SK-N-SH treated with all-trans-retinoic acid at 6 μM for 48 hours (cell line): ENCODE results near the gene OPRL1.

Source experiments
- ATAC-seq: fragments of 200-7000 bp; cut with Tn5 transposase; 3 replicates; pipeline ENCODE4 v1.9.1; 2020; ENCODE audit warnings: mild to moderate bottlenecking, moderate library complexity
- ARNTL ChIP-seq: fragments of 450-650 bp; formaldehyde crosslinking; IDR thresholded peaks from 2 replicates; pipeline ENCODE4 v1.5.0; 2020; ENCODE audit warnings: low read depth, mild to moderate bottlenecking, moderate library complexity, borderline replicate concordance
- BACH2 ChIP-seq: fragments of 250-450 bp; sonication (Bioruptor Pico); IDR thresholded peaks from 2 replicates; pipeline ENCODE4 v1.9.0; 2021; ENCODE audit warnings: mild to moderate bottlenecking, borderline replicate concordance
- CSDC2 ChIP-seq: fragments of 250-450 bp; sonication (Bioruptor Pico); IDR thresholded peaks from 2 replicates; pipeline ENCODE4 v1.5.0; 2020; ENCODE audit warnings: mild to moderate bottlenecking, moderate library complexity
- ESRRG ChIP-seq: fragments of 250-450 bp; sonication (Bioruptor Pico); IDR thresholded peaks from 2 replicates; pipeline ENCODE4 v1.6.1; 2021; ENCODE audit warnings: mild to moderate bottlenecking
- GLIS3 ChIP-seq: fragments of 250-450 bp; sonication (Bioruptor Pico); IDR thresholded peaks from 2 replicates; pipeline ENCODE4 v1.5.0; 2020; ENCODE audit warnings: mild to moderate bottlenecking, moderate library complexity
- ISL1 ChIP-seq: fragments of 250-450 bp; sonication (Bioruptor Pico); IDR thresholded peaks from 2 replicates; pipeline ENCODE4 v2.1.2; 2022; ENCODE audit warnings: mild to moderate bottlenecking, moderate library complexity
- OSR1 ChIP-seq: fragments of 250-450 bp; sonication (Bioruptor Pico); IDR thresholded peaks from 2 replicates; pipeline ENCODE4 v1.8.0; 2022; ENCODE audit warnings: moderate library complexity, mild to moderate bottlenecking, inconsistent platforms
- PPARA ChIP-seq: fragments of 250-450 bp; sonication (Bioruptor Pico); IDR thresholded peaks from 2 replicates; pipeline ENCODE4 v1.5.0; 2020; ENCODE audit warnings: mild to moderate bottlenecking, borderline replicate concordance
- RARB ChIP-seq: fragments of 250-450 bp; sonication (Bioruptor Pico); IDR thresholded peaks from 2 replicates; pipeline ENCODE4 v1.8.0; 2021; ENCODE audit warnings: mild to moderate bottlenecking, moderate library complexity
- SNAI2 ChIP-seq: fragments of 250-450 bp; sonication (Bioruptor Pico); IDR thresholded peaks from 2 replicates; pipeline ENCODE4 v1.5.0; 2020; ENCODE audit warnings: mild to moderate bottlenecking, moderate library complexity
- TCF4 ChIP-seq: fragments of 250-450 bp; sonication (Bioruptor Pico); IDR thresholded peaks from 2 replicates; pipeline ENCODE4 v1.8.0; 2021; ENCODE audit warnings: mild to moderate bottlenecking, moderate library complexity, borderline replicate concordance
- TOX ChIP-seq: fragments of 250-450 bp; sonication (Bioruptor Pico); IDR thresholded peaks from 2 replicates; pipeline ENCODE4 v1.8.0; 2021; ENCODE audit warnings: mild to moderate bottlenecking, moderate library complexity, borderline replicate concordance
- ZC3H10 ChIP-seq: fragments of 250-450 bp; sonication (Bioruptor Pico); IDR thresholded peaks from 2 replicates; pipeline ENCODE4 v1.5.1; 2021; ENCODE audit warnings: mild to moderate bottlenecking, moderate library complexity
- ZFP3 ChIP-seq: fragments of 250-450 bp; sonication (Bioruptor Pico); IDR thresholded peaks from 2 replicates; pipeline ENCODE4 v1.5.0; 2020; ENCODE audit warnings: mild to moderate bottlenecking, moderate library complexity
- ZNF565 ChIP-seq: fragments of 450-650 bp; formaldehyde crosslinking; conservative IDR thresholded peaks from 2 replicates; pipeline ENCODE4 v1.5.0; 2020; ENCODE audit warnings: low read depth, mild to moderate bottlenecking, moderate library complexity
- ZNF70 ChIP-seq: fragments of 450-650 bp; formaldehyde crosslinking; IDR thresholded peaks from 2 replicates; pipeline ENCODE4 v1.5.0; 2020; ENCODE audit warnings: mild to moderate bottlenecking, moderate library complexity
- ZNF8 ChIP-seq: fragments of 450-650 bp; formaldehyde crosslinking; IDR thresholded peaks from 2 replicates; pipeline ENCODE4 v1.5.0; 2020; ENCODE audit warnings: mild to moderate bottlenecking, moderate library complexity
- TF ChIP-seq, protein P1 (sequence below): fragments of 250-450 bp; sonication (Bioruptor Pico); IDR thresholded peaks from 2 replicates; pipeline ENCODE4 v1.8.0; 2021; ENCODE audit warnings: low read depth, mild to moderate bottlenecking, moderate library complexity, borderline replicate concordance
- TF ChIP-seq, protein P2 (sequence below): fragments of 250-450 bp; sonication (Bioruptor Pico); IDR thresholded peaks from 2 replicates; pipeline ENCODE4 v1.8.0; 2020; ENCODE audit warnings: mild to moderate bottlenecking, moderate library complexity, borderline replicate concordance
- TF ChIP-seq, protein P3 (sequence below): fragments of 250-450 bp; sonication (Bioruptor Pico); IDR thresholded peaks from 2 replicates; pipeline ENCODE4 v1.5.0; 2020; ENCODE audit warnings: mild to moderate bottlenecking, moderate library complexity
- TF ChIP-seq, protein P4 (sequence below): fragments of 250-450 bp; sonication (Bioruptor Pico); IDR thresholded peaks from 2 replicates; pipeline ENCODE4 v1.5.1; 2020; ENCODE audit warnings: low read depth, mild to moderate bottlenecking, moderate library complexity
- TF ChIP-seq, protein P5 (sequence below): fragments of 250-450 bp; sonication (Bioruptor Pico); IDR thresholded peaks from 2 replicates; pipeline ENCODE4 v1.5.1; 2021; ENCODE audit warnings: mild to moderate bottlenecking, moderate library complexity

The OPRL1 gene

DNA sequence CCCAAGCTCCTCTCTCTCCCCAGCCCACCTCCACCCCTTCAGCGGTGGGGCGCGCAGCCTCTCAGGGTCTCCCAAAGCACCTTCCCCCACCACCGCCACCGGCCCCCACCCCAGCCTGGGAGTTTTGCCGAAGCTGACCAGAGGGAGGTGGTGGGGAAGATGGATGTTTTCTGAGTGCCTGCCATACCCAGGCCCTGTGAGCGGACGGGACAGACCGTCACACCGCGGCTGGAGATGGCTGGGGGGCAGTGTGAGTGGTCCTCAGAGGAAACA is 38.2 kb upstream of the OPRL1 start:
- TF ChIP-seq PPARA (CRISPR knock-in tag) (no peak), TCF4 (CRISPR knock-in tag) (no peak), BACH2 (CRISPR knock-in tag) (no peak), CSDC2 (CRISPR knock-in tag) (no peak), ARNTL (CRISPR knock-in tag) (no peak), OSR1 (CRISPR knock-in tag) (no peak), ZNF70 (no peak), TOX (CRISPR knock-in tag) (no peak), RARB (CRISPR knock-in tag) (no peak), GLIS3 (CRISPR knock-in tag) (no peak), ISL1 (CRISPR knock-in tag) (no peak), SNAI2 (no peak), ZFP3 (CRISPR knock-in tag) (no peak), ZNF8 (CRISPR knock-in tag) (no peak), ZNF565 (CRISPR knock-in tag) (no peak)
- TF ChIP-seq, protein P1, sequence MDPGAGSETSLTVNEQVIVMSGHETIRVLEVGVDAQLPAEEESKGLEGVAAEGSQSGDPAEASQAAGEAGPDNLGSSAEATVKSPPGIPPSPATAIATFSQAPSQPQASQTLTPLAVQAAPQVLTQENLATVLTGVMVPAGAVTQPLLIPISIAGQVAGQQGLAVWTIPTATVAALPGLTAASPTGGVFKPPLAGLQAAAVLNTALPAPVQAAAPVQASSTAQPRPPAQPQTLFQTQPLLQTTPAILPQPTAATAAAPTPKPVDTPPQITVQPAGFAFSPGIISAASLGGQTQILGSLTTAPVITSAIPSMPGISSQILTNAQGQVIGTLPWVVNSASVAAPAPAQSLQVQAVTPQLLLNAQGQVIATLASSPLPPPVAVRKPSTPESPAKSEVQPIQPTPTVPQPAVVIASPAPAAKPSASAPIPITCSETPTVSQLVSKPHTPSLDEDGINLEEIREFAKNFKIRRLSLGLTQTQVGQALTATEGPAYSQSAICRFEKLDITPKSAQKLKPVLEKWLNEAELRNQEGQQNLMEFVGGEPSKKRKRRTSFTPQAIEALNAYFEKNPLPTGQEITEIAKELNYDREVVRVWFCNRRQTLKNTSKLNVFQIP (CRISPR knock-in tag) = no peak
- TF ChIP-seq, protein P2, sequence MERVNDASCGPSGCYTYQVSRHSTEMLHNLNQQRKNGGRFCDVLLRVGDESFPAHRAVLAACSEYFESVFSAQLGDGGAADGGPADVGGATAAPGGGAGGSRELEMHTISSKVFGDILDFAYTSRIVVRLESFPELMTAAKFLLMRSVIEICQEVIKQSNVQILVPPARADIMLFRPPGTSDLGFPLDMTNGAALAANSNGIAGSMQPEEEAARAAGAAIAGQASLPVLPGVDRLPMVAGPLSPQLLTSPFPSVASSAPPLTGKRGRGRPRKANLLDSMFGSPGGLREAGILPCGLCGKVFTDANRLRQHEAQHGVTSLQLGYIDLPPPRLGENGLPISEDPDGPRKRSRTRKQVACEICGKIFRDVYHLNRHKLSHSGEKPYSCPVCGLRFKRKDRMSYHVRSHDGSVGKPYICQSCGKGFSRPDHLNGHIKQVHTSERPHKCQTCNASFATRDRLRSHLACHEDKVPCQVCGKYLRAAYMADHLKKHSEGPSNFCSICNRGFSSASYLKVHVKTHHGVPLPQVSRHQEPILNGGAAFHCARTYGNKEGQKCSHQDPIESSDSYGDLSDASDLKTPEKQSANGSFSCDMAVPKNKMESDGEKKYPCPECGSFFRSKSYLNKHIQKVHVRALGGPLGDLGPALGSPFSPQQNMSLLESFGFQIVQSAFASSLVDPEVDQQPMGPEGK = no peak
- TF ChIP-seq, protein P3, sequence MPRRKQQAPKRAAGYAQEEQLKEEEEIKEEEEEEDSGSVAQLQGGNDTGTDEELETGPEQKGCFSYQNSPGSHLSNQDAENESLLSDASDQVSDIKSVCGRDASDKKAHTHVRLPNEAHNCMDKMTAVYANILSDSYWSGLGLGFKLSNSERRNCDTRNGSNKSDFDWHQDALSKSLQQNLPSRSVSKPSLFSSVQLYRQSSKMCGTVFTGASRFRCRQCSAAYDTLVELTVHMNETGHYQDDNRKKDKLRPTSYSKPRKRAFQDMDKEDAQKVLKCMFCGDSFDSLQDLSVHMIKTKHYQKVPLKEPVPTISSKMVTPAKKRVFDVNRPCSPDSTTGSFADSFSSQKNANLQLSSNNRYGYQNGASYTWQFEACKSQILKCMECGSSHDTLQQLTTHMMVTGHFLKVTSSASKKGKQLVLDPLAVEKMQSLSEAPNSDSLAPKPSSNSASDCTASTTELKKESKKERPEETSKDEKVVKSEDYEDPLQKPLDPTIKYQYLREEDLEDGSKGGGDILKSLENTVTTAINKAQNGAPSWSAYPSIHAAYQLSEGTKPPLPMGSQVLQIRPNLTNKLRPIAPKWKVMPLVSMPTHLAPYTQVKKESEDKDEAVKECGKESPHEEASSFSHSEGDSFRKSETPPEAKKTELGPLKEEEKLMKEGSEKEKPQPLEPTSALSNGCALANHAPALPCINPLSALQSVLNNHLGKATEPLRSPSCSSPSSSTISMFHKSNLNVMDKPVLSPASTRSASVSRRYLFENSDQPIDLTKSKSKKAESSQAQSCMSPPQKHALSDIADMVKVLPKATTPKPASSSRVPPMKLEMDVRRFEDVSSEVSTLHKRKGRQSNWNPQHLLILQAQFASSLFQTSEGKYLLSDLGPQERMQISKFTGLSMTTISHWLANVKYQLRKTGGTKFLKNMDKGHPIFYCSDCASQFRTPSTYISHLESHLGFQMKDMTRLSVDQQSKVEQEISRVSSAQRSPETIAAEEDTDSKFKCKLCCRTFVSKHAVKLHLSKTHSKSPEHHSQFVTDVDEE (CRISPR knock-in tag) = no peak
- TF ChIP-seq, protein P4, sequence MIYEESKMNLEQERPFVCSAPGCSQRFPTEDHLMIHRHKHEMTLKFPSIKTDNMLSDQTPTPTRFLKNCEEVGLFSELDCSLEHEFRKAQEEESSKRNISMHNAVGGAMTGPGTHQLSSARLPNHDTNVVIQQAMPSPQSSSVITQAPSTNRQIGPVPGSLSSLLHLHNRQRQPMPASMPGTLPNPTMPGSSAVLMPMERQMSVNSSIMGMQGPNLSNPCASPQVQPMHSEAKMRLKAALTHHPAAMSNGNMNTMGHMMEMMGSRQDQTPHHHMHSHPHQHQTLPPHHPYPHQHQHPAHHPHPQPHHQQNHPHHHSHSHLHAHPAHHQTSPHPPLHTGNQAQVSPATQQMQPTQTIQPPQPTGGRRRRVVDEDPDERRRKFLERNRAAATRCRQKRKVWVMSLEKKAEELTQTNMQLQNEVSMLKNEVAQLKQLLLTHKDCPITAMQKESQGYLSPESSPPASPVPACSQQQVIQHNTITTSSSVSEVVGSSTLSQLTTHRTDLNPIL (CRISPR knock-in tag) = no peak
- TF ChIP-seq, protein P5, sequence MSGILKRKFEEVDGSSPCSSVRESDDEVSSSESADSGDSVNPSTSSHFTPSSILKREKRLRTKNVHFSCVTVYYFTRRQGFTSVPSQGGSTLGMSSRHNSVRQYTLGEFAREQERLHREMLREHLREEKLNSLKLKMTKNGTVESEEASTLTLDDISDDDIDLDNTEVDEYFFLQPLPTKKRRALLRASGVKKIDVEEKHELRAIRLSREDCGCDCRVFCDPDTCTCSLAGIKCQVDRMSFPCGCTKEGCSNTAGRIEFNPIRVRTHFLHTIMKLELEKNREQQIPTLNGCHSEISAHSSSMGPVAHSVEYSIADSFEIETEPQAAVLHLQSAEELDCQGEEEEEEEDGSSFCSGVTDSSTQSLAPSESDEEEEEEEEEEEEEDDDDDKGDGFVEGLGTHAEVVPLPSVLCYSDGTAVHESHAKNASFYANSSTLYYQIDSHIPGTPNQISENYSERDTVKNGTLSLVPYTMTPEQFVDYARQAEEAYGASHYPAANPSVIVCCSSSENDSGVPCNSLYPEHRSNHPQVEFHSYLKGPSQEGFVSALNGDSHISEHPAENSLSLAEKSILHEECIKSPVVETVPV (CRISPR knock-in tag) = no peak
- ATAC-seq = no peak

DNA sequence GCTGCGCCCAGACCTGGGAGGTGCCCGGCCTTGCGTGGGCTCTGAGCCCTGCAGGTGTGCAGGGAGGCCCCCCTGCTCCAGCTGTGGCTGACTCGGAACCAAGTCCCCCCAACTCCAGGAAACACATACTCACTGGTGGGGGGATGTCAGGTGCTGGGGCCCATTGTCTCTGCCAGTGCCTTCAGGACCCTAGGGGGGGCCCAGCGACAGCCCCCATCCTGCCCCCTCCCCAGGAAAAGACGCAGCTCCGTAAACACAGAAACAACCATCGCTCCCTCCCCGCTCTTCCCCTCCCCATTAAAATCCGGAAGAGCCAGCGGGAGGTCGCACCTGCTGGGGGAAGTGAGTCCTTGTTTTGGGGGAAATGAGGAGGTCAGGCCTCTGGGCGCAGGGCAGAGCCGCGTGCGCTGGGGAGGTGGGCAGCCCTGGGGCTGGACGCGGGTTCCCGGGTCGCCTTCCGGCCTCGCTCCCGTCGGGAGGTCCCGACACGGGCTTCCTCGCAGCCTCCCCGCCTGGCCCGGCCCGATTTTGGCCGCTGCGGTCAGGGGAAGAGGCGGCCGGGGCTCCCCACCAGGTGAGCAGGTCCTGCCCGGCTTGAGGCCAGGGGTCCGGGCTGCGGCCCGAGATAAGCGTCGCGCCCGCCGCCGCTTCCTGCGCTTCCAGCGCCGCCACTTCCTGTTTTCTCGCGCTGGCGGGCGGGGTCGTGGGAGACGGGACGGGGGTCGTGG is 37.7 kb upstream of the OPRL1 start:
- no peak for ATAC-seq
- TF ChIP-seq BACH2 (CRISPR knock-in tag) (no peak), ZNF70 (no peak), ZNF8 (CRISPR knock-in tag) (no peak), OSR1 (CRISPR knock-in tag) (no peak), ZC3H10 (CRISPR knock-in tag) (no peak), SNAI2 (no peak), TCF4 (CRISPR knock-in tag) (no peak), ESRRG (no peak), RARB (CRISPR knock-in tag) (no peak), ZFP3 (CRISPR knock-in tag) (no peak), ISL1 (CRISPR knock-in tag) (no peak)
- TF ChIP-seq, protein P4 (CRISPR knock-in tag) = no peak
- TF ChIP-seq, protein P2 = no peak
- TF ChIP-seq, protein P5 (CRISPR knock-in tag) = no peak
- TF ChIP-seq, all 23 proteins: peak for 0
